Measurements from ENCODE around the gene SNAP91.
A peak's percentile ranks its signal among the peaks of the same experiment; 100 is the strongest.

SNAP91 gene

GRCh38 chr6:83517500-83517899 is 191.4 kb downstream of the SNAP91 start:
- Histone ChIP-seq H3K4me2 (ENCODE audit: low read length) (no peak overlapping the region), H4K20me1 (ENCODE audit: insufficient read depth, low read length) (no peaks in the 10 kb centered on the region), H3F3A (ENCODE audit: insufficient read depth, low read length) (no peaks in the 10 kb centered on the region), H3K4me3 (ENCODE audit: low read depth, low read length, poor library complexity, severe bottlenecking) (no peak overlapping the region), H3K36me3 (ENCODE audit: insufficient read depth, low read length) (no peaks in the 10 kb centered on the region), H3K27ac (ENCODE audit: low read depth, low read length, poor library complexity, severe bottlenecking) (no peak overlapping the region), H3K9me2 (ENCODE audit: low read depth, low read length) (no peaks in the 10 kb centered on the region), H3K9ac (ENCODE audit: low read length) (no peak overlapping the region), H3K79me2 (ENCODE audit: insufficient read depth, low read length) (no peaks in the 10 kb centered on the region), H3K4me1 (ENCODE audit: insufficient read depth, low read length, severe bottlenecking) (no peaks in the 10 kb centered on the region), H3K27me3 (ENCODE audit: insufficient read depth, low read length) (no peaks in the 10 kb centered on the region), H2AFZ (ENCODE audit: low read length) (no peak overlapping the region), H3K9me3 (ENCODE audit: low read length) (no peaks in the 10 kb centered on the region)
- TF ChIP-seq EZH2 (IDR thresholded peaks at IDR 0.05; ENCODE audit: borderline replicate concordance, low read length) (no peak), CTCF (IDR thresholded peaks at IDR 0.05; ENCODE audit: low read length) (no peak)

GRCh38 chr6:83514866-83515466 is 193.9 kb downstream of the SNAP91 start:
- Histone ChIP-seq H4K20me1 (ENCODE audit: insufficient read depth, low read length) (no peaks in the 10 kb centered on the region), H3F3A (ENCODE audit: insufficient read depth, low read length) (no peaks in the 10 kb centered on the region), H3K36me3 (ENCODE audit: insufficient read depth, low read length) (no peaks in the 10 kb centered on the region), H2AFZ (ENCODE audit: low read length) (no peak overlapping the region), H3K4me2 (ENCODE audit: low read length) (no peak overlapping the region), H3K4me1 (ENCODE audit: insufficient read depth, low read length, severe bottlenecking) (no peaks in the 10 kb centered on the region), H3K9me2 (ENCODE audit: low read depth, low read length) (no peaks in the 10 kb centered on the region), H3K27me3 (ENCODE audit: insufficient read depth, low read length) (no peaks in the 10 kb centered on the region), H3K79me2 (ENCODE audit: insufficient read depth, low read length) (no peaks in the 10 kb centered on the region), H3K27ac (ENCODE audit: low read depth, low read length, poor library complexity, severe bottlenecking) (no peak overlapping the region), H3K9ac (ENCODE audit: low read length) (no peak overlapping the region), H3K9me3 (ENCODE audit: low read length) (no peaks in the 10 kb centered on the region), H3K4me3 (ENCODE audit: low read depth, low read length, poor library complexity, severe bottlenecking) (no peak overlapping the region)
- peak; percentile 80 for TF ChIP-seq CTCF (IDR thresholded peaks at IDR 0.05; ENCODE audit: low read length)
- TF ChIP-seq EZH2 (IDR thresholded peaks at IDR 0.05; ENCODE audit: borderline replicate concordance, low read length): no peak

- H3K4me2 ChIP-seq (ENCODE audit: low read length): no peak overlapping the region
- H2AFZ ChIP-seq (ENCODE audit: low read length): no peak overlapping the region
- TF ChIP-seq CTCF (IDR thresholded peaks at IDR 0.05; ENCODE audit: low read length) (no peak), EZH2 (IDR thresholded peaks at IDR 0.05; ENCODE audit: borderline replicate concordance, low read length) (no peak)
- no peaks in the 10 kb centered on the region for H3K9me3 ChIP-seq (ENCODE audit: low read length)
- no peaks in the 10 kb centered on the region for H3K27me3 ChIP-seq (ENCODE audit: insufficient read depth, low read length)
- H3K27ac ChIP-seq (ENCODE audit: low read depth, low read length, poor library complexity, severe bottlenecking): no peak overlapping the region
- no peak overlapping the region for H3K4me3 ChIP-seq (ENCODE audit: low read depth, low read length, poor library complexity, severe bottlenecking)
- no peaks in the 10 kb centered on the region for H4K20me1 ChIP-seq (ENCODE audit: insufficient read depth, low read length)
- H3K79me2 ChIP-seq (ENCODE audit: insufficient read depth, low read length): no peaks in the 10 kb centered on the region
- H3F3A ChIP-seq (ENCODE audit: insufficient read depth, low read length): no peaks in the 10 kb centered on the region
- H3K36me3 ChIP-seq (ENCODE audit: insufficient read depth, low read length): no peaks in the 10 kb centered on the region
- H3K9ac ChIP-seq (ENCODE audit: low read length): no peak overlapping the region
- H3K9me2 ChIP-seq (ENCODE audit: low read depth, low read length): no peaks in the 10 kb centered on the region
- no peaks in the 10 kb centered on the region for H3K4me1 ChIP-seq (ENCODE audit: insufficient read depth, low read length, severe bottlenecking)
Measured at GRCh38 chr6:83514466-83514865, 194.4 kb downstream of the SNAP91 start.

All from OCI-LY1 (cell line).